A549 (cell line): ENCODE measurements around the gene PSRC1. TPM values are rescaled to one million over a fixed set of nuclear protein-coding genes. Genes with fewer than 3 reads are reported as not detected.

Experiments
- ATAC-seq, 2 experiments: fragments of 200-7000 bp in 1 of 2; fragments of >200 bp in 1 of 2; cut with Nextera tagmentation in 1 of 2; cut with Tn5 transposase in 1 of 2; 3 replicates each; pipeline versions ENCODE4 v1.8.0 to v1.9.1; 2018 to 2020; ENCODE audit warnings: mild to moderate bottlenecking in 1 of 2, moderate library complexity in 1 of 2
- CTCF ChIA-PET: fragments of 300-600 bp; sonication (Branson Sonifier 250); formaldehyde crosslinking; extraction: SDS; loops from one replicate; lab custom pipeline; 2021; ENCODE audit warnings: antibody characterized with exemption, inconsistent platforms; lab: Yijun Ruan, JAX
- POLR2A ChIA-PET: fragments of 350-600 bp; formaldehyde crosslinking; extraction: SDS; loops from one replicate; lab custom pipeline; 2021; ENCODE audit warnings: antibody characterized with exemption, inconsistent platforms; lab: Yijun Ruan, JAX
- DNase-seq, 2 experiments: peaks; one replicate each; pipeline versions ENCODE4 v3.0.0 to v3.0.0-alpha.2; 2011 to 2016; ENCODE audit warnings: low read depth in 1 of 2, low spot score in 1 of 2
- FAIRE-seq: peaks from 2 replicates; lab custom pipeline; 2011; peaks lifted over from hg19 to GRCh38; lab: Jason Lieb, UNC
- H3K27ac ChIP-seq, 2 experiments: fragments of >200 bp; sonication (Bioruptor Twin); formaldehyde crosslinking; 3 replicates each; pipeline ENCODE4 v1.5.1; 2016 to 2017
- H3K4me1 ChIP-seq: fragments of >200 bp; sonication (Bioruptor Twin); formaldehyde crosslinking; 3 replicates; pipeline ENCODE4 v1.6.1; 2016
- H3K4me2 ChIP-seq: fragments of >200 bp; sonication (Bioruptor Twin); formaldehyde crosslinking; 3 replicates; pipeline ENCODE4 v1.6.1; 2016
- H3K4me3 ChIP-seq: fragments of >200 bp; sonication (Bioruptor Twin); formaldehyde crosslinking; 3 replicates; pipeline ENCODE4 v1.5.1; 2016
- H3K9me3 ChIP-seq: fragments of >200 bp; sonication (Bioruptor Twin); formaldehyde crosslinking; 3 replicates; pipeline ENCODE4 v1.6.1; 2016
- CBX8 ChIP-seq: fragments of 200-600 bp; sonication (generic); IDR thresholded peaks from 2 replicates; pipeline ENCODE4 v1.6.1; 2016
- CHD4 ChIP-seq: fragments of 200-600 bp; sonication (generic); IDR thresholded peaks from 2 replicates; pipeline ENCODE4 v1.6.1; 2016; ENCODE audit warnings: antibody characterized with exemption, mild to moderate bottlenecking, borderline replicate concordance
- EP300 ChIP-seq, 2 experiments: fragments of >200 bp; sonication (Bioruptor Twin); formaldehyde crosslinking; IDR thresholded peaks; 2 replicates in 1 of 2; 3 replicates in 1 of 2; pipeline ENCODE4 v1.6.1; 2016 to 2017
- ESRRA ChIP-seq: fragments of 150-350 bp; IDR thresholded peaks from 2 replicates; pipeline ENCODE4 v1.6.1; 2014; ENCODE audit warnings: mild to moderate bottlenecking, low read length, borderline replicate concordance
- FOSL2 ChIP-seq, 2 experiments: fragments of 450-650 bp in 1 of 2; fragments of >200 bp in 1 of 2; sonication (Bioruptor Twin) in 1 of 2; formaldehyde crosslinking; IDR thresholded peaks; 2 replicates each; pipeline versions ENCODE4 v1.5.0 to v1.6.1; 2016 to 2020; ENCODE audit warnings: mild to moderate bottlenecking in 1 of 2, moderate library complexity in 1 of 2
- FOXS1 ChIP-seq: fragments of 250-450 bp; sonication (Bioruptor Pico); IDR thresholded peaks from 2 replicates; pipeline ENCODE4 v1.5.0; 2020; ENCODE audit warnings: mild to moderate bottlenecking, moderate library complexity
- HDAC2 ChIP-seq: fragments of 200-600 bp; sonication (generic); IDR thresholded peaks from 2 replicates; pipeline ENCODE4 v1.6.1; 2016
- HOXB5 ChIP-seq: fragments of 250-450 bp; sonication (Bioruptor Pico); IDR thresholded peaks from 2 replicates; pipeline ENCODE4 v1.5.0; 2020; ENCODE audit warnings: mild to moderate bottlenecking, moderate library complexity
- JUN ChIP-seq, 2 experiments: fragments of >200 bp; sonication (Bioruptor Twin); formaldehyde crosslinking; IDR thresholded peaks; 2 replicates in 1 of 2; 3 replicates in 1 of 2; pipeline ENCODE4 v1.6.1; 2016 to 2017
- KDM5A ChIP-seq: fragments of 200-600 bp; sonication (generic); IDR thresholded peaks from 2 replicates; pipeline ENCODE4 v1.6.1; 2016; ENCODE audit warnings: antibody characterized with exemption, mild to moderate bottlenecking
- MAFK ChIP-seq: fragments of 450-650 bp; IDR thresholded peaks from 2 replicates; pipeline ENCODE4 v1.6.1; 2014; ENCODE audit not compliant: partially characterized antibody
- NFE2L2 ChIP-seq: fragments of 150-350 bp; conservative IDR thresholded peaks from 2 replicates; pipeline ENCODE4 v1.6.1; 2014; ENCODE audit warnings: low read length
- NPAS2 ChIP-seq: fragments of 250-450 bp; sonication (Bioruptor Pico); IDR thresholded peaks from 2 replicates; pipeline ENCODE4 v1.8.0; 2022; ENCODE audit warnings: mild to moderate bottlenecking, moderate library complexity, borderline replicate concordance
- PHF8 ChIP-seq: fragments of 200-600 bp; sonication (generic); IDR thresholded peaks from 2 replicates; pipeline ENCODE4 v1.6.1; 2016; ENCODE audit warnings: low read depth, mild to moderate bottlenecking, antibody characterized with exemption, moderate library complexity, borderline replicate concordance
- POLR2A ChIP-seq: IDR thresholded peaks from 2 replicates; pipeline ENCODE4 v1.6.1; 2012; ENCODE audit warnings: mild to moderate bottlenecking, low read length
- RAD21 ChIP-seq, 2 experiments: fragments of >200 bp in 1 of 2; sonication (Bioruptor Twin) in 1 of 2; formaldehyde crosslinking in 1 of 2; IDR thresholded peaks in 1 of 2; conservative IDR thresholded peaks in 1 of 2; 2 replicates in 1 of 2; 3 replicates in 1 of 2; pipeline ENCODE4 v1.6.1; 2012 to 2018; ENCODE audit warnings: inconsistent platforms in 1 of 2
- RARB ChIP-seq: fragments of 250-450 bp; sonication (Bioruptor Pico); IDR thresholded peaks from 2 replicates; pipeline ENCODE4 v1.8.0; 2021; ENCODE audit warnings: mild to moderate bottlenecking, moderate library complexity
- SREBF2 ChIP-seq: fragments of 450-650 bp; IDR thresholded peaks from 2 replicates; pipeline ENCODE4 v1.6.1; 2014; ENCODE audit warnings: mild to moderate bottlenecking, moderate library complexity
- TFCP2L1 ChIP-seq: fragments of 250-450 bp; sonication (Bioruptor Pico); IDR thresholded peaks from 2 replicates; pipeline ENCODE4 v1.5.0; 2021; ENCODE audit warnings: mild to moderate bottlenecking
- TP53 ChIP-seq: fragments of 250-450 bp; sonication (Bioruptor Pico); IDR thresholded peaks from 2 replicates; pipeline ENCODE4 v1.5.0; 2021; ENCODE audit warnings: mild to moderate bottlenecking, moderate library complexity
- ZNF302 ChIP-seq: fragments of 250-450 bp; sonication (Bioruptor Pico); IDR thresholded peaks from 2 replicates; pipeline ENCODE4 v1.9.0; 2021; ENCODE audit warnings: inconsistent platforms, mild to moderate bottlenecking, moderate library complexity
- WGBS: methylation state at CpG from one replicate; pipeline ENCODE4 v1.1.6; 2017; ENCODE audit errors: missing lambda C conversion rate; 5-methylcytosine and 5-hydroxymethylcytosine counted together
- polyA plus RNA-seq, 4 experiments: library from polyadenylated mRNA; depleted of rRNA in 3 of 4; stranded (reverse); fragments of >200 nt; fragmentation: RNase III in 1 of 4; extraction: RNeasy Plus Mini Kit Qiagen cat#74134 plus additional on column Dnase treatment in 1 of 4; gene quantifications; 2 replicates in 3 of 4; 3 replicates in 1 of 4; pipeline ENCODE4 v1.2.3, GENCODE V29; 2011 to 2017
- TF ChIP-seq, protein P1 (sequence below): fragments of 250-450 bp; sonication (Bioruptor Pico); IDR thresholded peaks from 2 replicates; pipeline ENCODE4 v1.5.0; 2020; ENCODE audit warnings: low read depth, mild to moderate bottlenecking, moderate library complexity
- TF ChIP-seq, protein P2 (sequence below): fragments of >200 bp; sonication (Bioruptor Twin); formaldehyde crosslinking; IDR thresholded peaks from 3 replicates; pipeline ENCODE4 v1.6.1; 2016
- TF ChIP-seq, protein P3 (sequence below): IDR thresholded peaks from 2 replicates; pipeline ENCODE4 v1.6.1; 2012
- TF ChIP-seq, protein P4 (sequence below): fragments of >200 bp; sonication (Bioruptor Twin); formaldehyde crosslinking; IDR thresholded peaks from 2 replicates; pipeline ENCODE4 v1.6.1; 2016
- TF ChIP-seq, protein P5 (sequence below): fragments of 150-350 bp; IDR thresholded peaks from 2 replicates; pipeline ENCODE4 v1.6.1; 2014; ENCODE audit warnings: low read depth, mild to moderate bottlenecking, low read length
- TF ChIP-seq, protein P6 (sequence below): fragments of >200 bp; sonication (Bioruptor Twin); formaldehyde crosslinking; IDR thresholded peaks from 3 replicates; pipeline ENCODE4 v1.5.1; 2016

PSRC1 gene
- polyA plus RNA-seq, 2 of the 4 experiments (the other 2 are of a cell fraction), result 15.3 to 21.5 TPM

DNA sequence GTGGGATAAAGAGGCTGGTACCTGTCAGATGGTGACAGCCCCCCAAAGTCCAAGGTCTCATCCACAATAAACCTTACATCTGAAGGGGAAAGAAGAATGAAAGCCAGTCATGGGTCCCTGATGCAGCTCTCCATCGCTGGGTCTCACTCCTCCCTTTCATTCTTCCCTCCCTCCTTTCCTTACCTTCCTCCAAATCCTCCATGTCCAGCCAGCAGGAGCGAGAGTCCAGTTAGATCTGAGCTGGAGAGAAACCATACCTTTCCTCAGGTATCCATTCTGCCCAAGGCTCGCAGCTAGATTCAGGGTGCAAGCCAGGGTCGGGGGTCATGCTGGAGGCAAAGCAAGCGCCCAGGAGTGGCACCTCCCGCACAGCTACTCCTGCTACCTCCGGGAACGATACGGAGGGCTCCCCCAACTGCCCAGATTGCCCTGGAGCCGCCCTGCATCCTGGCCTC is 421 bp downstream of the PSRC1 start:
- CTCF ChIA-PET, result interaction anchor here (1.0 to 2.3 kb wide), 4 partner anchors 15 to 116 kb away, joined by 3 to 18 read pairs (median 6); partner anchors contain the start of gene SORT1
- H3K9me3 ChIP-seq, result no peaks in the 10 kb centered on the region
- POLR2A ChIA-PET, result interaction anchor here (1.0 to 1.6 kb wide), 5 partner anchors 9 to 399 kb away, joined by 3 to 8 read pairs (median 3); partner anchors contain the start of gene SORT1
- no peak for TF ChIP-seq TP53 (CRISPR knock-in tag)
- TF ChIP-seq, protein P1, sequence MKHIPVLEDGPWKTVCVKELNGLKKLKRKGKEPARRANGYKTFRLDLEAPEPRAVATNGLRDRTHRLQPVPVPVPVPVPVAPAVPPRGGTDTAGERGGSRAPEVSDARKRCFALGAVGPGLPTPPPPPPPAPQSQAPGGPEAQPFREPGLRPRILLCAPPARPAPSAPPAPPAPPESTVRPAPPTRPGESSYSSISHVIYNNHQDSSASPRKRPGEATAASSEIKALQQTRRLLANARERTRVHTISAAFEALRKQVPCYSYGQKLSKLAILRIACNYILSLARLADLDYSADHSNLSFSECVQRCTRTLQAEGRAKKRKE (CRISPR knock-in tag), result no peak
- TF ChIP-seq EP300 (IDR thresholded peaks at IDR 0.05), result no peak
- TF ChIP-seq, protein P2, sequence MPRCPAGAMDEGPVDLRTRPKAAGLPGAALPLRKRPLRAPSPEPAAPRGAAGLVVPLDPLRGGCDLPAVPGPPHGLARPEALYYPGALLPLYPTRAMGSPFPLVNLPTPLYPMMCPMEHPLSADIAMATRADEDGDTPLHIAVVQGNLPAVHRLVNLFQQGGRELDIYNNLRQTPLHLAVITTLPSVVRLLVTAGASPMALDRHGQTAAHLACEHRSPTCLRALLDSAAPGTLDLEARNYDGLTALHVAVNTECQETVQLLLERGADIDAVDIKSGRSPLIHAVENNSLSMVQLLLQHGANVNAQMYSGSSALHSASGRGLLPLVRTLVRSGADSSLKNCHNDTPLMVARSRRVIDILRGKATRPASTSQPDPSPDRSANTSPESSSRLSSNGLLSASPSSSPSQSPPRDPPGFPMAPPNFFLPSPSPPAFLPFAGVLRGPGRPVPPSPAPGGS, result no peak
- TF ChIP-seq MAFK, result no peak
- TF ChIP-seq HDAC2, result no peak
- no peak for TF ChIP-seq POLR2A
- TF ChIP-seq CBX8, result no peak
- no peak for TF ChIP-seq KDM5A
- no peak for TF ChIP-seq NFE2L2
- TF ChIP-seq FOSL2 (IDR thresholded peaks at IDR 0.05), result no peak
- TF ChIP-seq FOSL2 (CRISPR knock-in tag; IDR thresholded peaks at IDR 0.05), result no peak
- no peak for TF ChIP-seq HOXB5 (CRISPR knock-in tag)
- TF ChIP-seq, protein P3, sequence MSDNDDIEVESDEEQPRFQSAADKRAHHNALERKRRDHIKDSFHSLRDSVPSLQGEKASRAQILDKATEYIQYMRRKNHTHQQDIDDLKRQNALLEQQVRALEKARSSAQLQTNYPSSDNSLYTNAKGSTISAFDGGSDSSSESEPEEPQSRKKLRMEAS, result no peak
- no peak for TF ChIP-seq RARB (CRISPR knock-in tag)
- TF ChIP-seq FOXS1 (CRISPR knock-in tag), result no peak
- TF ChIP-seq CHD4, result no peak
- TF ChIP-seq RAD21 (conservative IDR thresholded peaks at IDR 0.05 in 1 of 2, IDR thresholded peaks at IDR 0.05 in 1 of 2), result no peak
- peak overlapping the region; percentile 85 to 98 for H3K27ac ChIP-seq
- peak overlapping the region; percentile 86 for H3K4me3 ChIP-seq
- FAIRE-seq, result no peak
- peak in 1 of 2 experiments; percentile 77; a peak in 4 of 6 replicates for ATAC-seq
- H3K4me1 ChIP-seq, result peaks cover 18% of the 10 kb centered on the region
- 8% methylated on average over 5 of the region's 10 CpGs for WGBS
- H3K4me2 ChIP-seq, result peak overlapping the region; percentile 73
- peak in 1 of 2 experiments; percentile 19 for DNase-seq

DNA sequence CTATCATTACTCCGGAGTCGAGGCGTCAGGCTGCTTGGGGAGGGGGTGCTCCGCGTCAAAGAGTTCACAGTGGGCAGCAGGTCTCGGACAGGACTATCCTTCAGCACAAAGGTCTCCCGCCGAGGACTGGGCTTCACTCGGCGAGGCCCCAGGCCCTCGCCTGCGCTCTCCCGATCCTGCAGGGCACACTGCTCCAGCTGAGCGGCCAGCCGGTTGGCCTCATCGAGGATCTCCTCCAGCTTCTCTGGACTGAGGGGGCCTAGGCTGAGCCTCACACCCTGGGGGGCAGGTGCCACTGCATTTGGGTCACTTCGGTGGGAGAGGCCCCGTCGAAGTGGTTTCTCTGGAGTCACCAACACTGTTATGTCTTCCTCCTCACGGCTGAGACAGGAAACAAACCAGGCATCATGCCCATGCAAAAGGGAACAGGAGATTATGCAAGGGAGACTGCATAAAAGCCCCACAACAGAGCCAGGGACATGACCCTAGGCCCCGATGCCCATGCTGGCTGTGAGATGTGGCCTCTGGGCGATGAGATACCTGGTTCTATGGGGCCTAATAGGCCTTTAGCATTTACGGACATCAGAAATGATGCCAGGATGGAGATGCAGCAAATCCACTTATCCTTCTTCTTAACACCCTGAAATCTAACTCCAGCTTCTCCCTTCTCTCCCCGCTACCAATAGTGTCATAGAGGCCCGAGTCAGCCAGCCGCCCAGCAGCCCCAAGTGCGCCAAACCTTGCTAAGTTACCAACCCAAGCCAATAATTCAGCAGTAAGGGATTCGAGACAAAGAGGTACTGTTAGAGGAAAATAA is 1.1 kb downstream of the PSRC1 start:
- Histone ChIP-seq H3K4me1 (peaks cover 24% of the 10 kb centered on the region), H3K27ac (peak overlapping the region; percentile 85 to 98), H3K4me3 (peak overlapping the region; percentile 86), H3K4me2 (peak overlapping the region; percentile 73), H3K9me3 (no peaks in the 10 kb centered on the region)
- CTCF ChIA-PET, result interaction anchor here (1.0 to 2.3 kb wide), 4 partner anchors 15 to 116 kb away, joined by 3 to 18 read pairs (median 5); partner anchors contain the start of gene SORT1
- TF ChIP-seq, protein P4, sequence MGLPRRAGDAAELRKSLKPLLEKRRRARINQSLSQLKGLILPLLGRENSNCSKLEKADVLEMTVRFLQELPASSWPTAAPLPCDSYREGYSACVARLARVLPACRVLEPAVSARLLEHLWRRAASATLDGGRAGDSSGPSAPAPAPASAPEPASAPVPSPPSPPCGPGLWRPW, result no peak
- ATAC-seq (no peak), DNase-seq (no peak), FAIRE-seq (no peak)
- POLR2A ChIA-PET, result interaction anchor here (1.4 kb wide), 1 partner anchor 8 kb away, joined by 3 read pairs; no protein-coding TSS in a partner anchor
- WGBS, result 82% methylated on average over 20 of the region's 28 CpGs

DNA sequence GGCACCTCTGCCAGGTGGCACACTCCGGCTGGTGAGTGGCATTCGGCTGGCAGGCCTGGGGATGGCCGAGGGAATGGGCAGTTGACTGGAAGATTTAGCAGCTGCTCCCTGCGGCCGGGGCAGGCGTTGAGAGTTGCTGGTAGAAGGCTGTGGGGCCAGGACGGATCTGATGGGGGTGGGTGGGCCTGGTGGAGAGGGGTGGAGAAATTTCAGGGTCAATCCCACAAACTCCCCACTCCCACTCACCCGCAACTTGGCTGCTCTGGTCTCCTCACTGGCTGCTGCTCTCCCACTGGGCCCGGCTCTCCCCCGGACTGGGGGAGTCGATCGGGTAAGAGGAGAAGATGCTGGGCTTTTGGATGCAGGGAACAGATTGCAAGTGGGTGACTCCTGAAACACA is 2.1 kb downstream of the PSRC1 start:
- ATAC-seq (no peak), DNase-seq (no peak), FAIRE-seq (no peak)
- no peaks in the 10 kb centered on the region for H3K9me3 ChIP-seq
- no peak overlapping the region for H3K27ac ChIP-seq
- 93% methylated on average over 5 of the region's 12 CpGs for WGBS
- peaks cover 34% of the 10 kb centered on the region for H3K4me1 ChIP-seq
- CTCF ChIA-PET, result interaction anchor here (1.4 kb wide), 1 partner anchor 117 kb away, joined by 5 read pairs; the partner anchor contains the start of gene SORT1
- no peak overlapping the region for H3K4me3 ChIP-seq
- POLR2A ChIA-PET, result no interaction called here
- no peak overlapping the region for H3K4me2 ChIP-seq
- TF ChIP-seq ESRRA, result no peak
- no peak for TF ChIP-seq PHF8
- TF ChIP-seq, protein P3, result no peak
- TF ChIP-seq, protein P5, sequence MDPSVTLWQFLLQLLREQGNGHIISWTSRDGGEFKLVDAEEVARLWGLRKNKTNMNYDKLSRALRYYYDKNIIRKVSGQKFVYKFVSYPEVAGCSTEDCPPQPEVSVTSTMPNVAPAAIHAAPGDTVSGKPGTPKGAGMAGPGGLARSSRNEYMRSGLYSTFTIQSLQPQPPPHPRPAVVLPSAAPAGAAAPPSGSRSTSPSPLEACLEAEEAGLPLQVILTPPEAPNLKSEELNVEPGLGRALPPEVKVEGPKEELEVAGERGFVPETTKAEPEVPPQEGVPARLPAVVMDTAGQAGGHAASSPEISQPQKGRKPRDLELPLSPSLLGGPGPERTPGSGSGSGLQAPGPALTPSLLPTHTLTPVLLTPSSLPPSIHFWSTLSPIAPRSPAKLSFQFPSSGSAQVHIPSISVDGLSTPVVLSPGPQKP, result no peak
- TF ChIP-seq JUN (IDR thresholded peaks at IDR 0.05), result no peak
- no peak for TF ChIP-seq MAFK
- TF ChIP-seq HOXB5 (CRISPR knock-in tag), result no peak
- TF ChIP-seq SREBF2, result no peak
- TF ChIP-seq POLR2A, result no peak
- TF ChIP-seq EP300 (IDR thresholded peaks at IDR 0.05), result no peak
- TF ChIP-seq, protein P6, sequence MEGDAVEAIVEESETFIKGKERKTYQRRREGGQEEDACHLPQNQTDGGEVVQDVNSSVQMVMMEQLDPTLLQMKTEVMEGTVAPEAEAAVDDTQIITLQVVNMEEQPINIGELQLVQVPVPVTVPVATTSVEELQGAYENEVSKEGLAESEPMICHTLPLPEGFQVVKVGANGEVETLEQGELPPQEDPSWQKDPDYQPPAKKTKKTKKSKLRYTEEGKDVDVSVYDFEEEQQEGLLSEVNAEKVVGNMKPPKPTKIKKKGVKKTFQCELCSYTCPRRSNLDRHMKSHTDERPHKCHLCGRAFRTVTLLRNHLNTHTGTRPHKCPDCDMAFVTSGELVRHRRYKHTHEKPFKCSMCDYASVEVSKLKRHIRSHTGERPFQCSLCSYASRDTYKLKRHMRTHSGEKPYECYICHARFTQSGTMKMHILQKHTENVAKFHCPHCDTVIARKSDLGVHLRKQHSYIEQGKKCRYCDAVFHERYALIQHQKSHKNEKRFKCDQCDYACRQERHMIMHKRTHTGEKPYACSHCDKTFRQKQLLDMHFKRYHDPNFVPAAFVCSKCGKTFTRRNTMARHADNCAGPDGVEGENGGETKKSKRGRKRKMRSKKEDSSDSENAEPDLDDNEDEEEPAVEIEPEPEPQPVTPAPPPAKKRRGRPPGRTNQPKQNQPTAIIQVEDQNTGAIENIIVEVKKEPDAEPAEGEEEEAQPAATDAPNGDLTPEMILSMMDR, result no peak
- TF ChIP-seq TFCP2L1 (CRISPR knock-in tag), result no peak
- TF ChIP-seq ZNF302 (CRISPR knock-in tag), result no peak
- TF ChIP-seq NPAS2, result no peak
